CD14-positive monocyte (primary cell): ENCODE results near the gene YPEL3. TPM values are rescaled to one million over a fixed set of nuclear protein-coding genes. Genes with fewer than 3 reads are reported as not detected.

ENCODE experiments used
- DNase-seq, 3 donors: peaks; one replicate each; pipeline ENCODE4 v3.0.0-alpha.2; 2011 to 2022
- H2AFZ ChIP-seq: 2 replicates; pipeline ENCODE4 v1.6.0; 2012; ENCODE audit warnings: mild to moderate bottlenecking, low read depth, low read length, inconsistent platforms; ENCODE audit not compliant: insufficient read depth, poor library complexity, severe bottlenecking
- H3K27ac ChIP-seq, 2 donors: 1 replicate in 1 of 2; 2 replicates in 1 of 2; pipeline ENCODE4 v1.5.1; 2012 to 2013; ENCODE audit warnings: low read length in 2 of 2, control low read depth in 1 of 2, inconsistent platforms in 1 of 2, low read depth in 1 of 2, mild to moderate bottlenecking in 1 of 2
- H3K27me3 ChIP-seq, 2 donors: one replicate each; pipeline versions ENCODE4 v1.6.0 to v1.6.1; 2011 to 2013; ENCODE audit warnings: low read length in 2 of 2; ENCODE audit not compliant: control insufficient read depth in 2 of 2, insufficient read depth in 2 of 2
- H3K36me3 ChIP-seq, 2 donors: replicated peaks in 1 of 2; 1 replicate in 1 of 2; 2 replicates in 1 of 2; pipeline versions ENCODE4 v1.5.1 to v1.6.1; 2012 to 2013; ENCODE audit warnings: low read length in 2 of 2, control low read depth in 1 of 2, inconsistent platforms in 1 of 2, mild to moderate bottlenecking in 1 of 2; ENCODE audit not compliant: insufficient read depth in 2 of 2, control insufficient read depth in 1 of 2
- H3K4me1 ChIP-seq, 2 donors: 1 replicate in 1 of 2; 2 replicates in 1 of 2; pipeline versions ENCODE4 v1.5.1 to v1.6.1; 2012 to 2013; ENCODE audit warnings: low read length in 2 of 2, control low read depth in 1 of 2, inconsistent platforms in 1 of 2, mild to moderate bottlenecking in 1 of 2, moderate library complexity in 1 of 2; ENCODE audit not compliant: insufficient read depth in 2 of 2, control insufficient read depth in 1 of 2
- H3K4me2 ChIP-seq: replicated peaks from 2 replicates; pipeline ENCODE3; 2012; ENCODE audit warnings: low read length, moderate library complexity, mild to moderate bottlenecking; ENCODE audit not compliant: poor library complexity, severe bottlenecking; ENCODE audit errors: extremely low read depth
- H3K4me3 ChIP-seq, 3 experiments: fragments of 200-600 bp in 1 of 3; sonication (generic) in 1 of 3; replicated peaks in 1 of 3; 1 replicate in 2 of 3; 2 replicates in 1 of 3; pipeline ENCODE4 v1.5.1; 2011 to 2013; ENCODE audit warnings: low read length in 3 of 3, mild to moderate bottlenecking in 3 of 3, control low read depth in 2 of 3, low read depth in 2 of 3, inconsistent platforms in 1 of 3, moderate library complexity in 1 of 3
- H3K79me2 ChIP-seq: 2 replicates; pipeline ENCODE4 v1.6.0; 2012; ENCODE audit warnings: mild to moderate bottlenecking, control low read depth, inconsistent platforms, low read length, moderate library complexity; ENCODE audit not compliant: insufficient read depth
- H3K9ac ChIP-seq: 2 replicates; pipeline ENCODE4 v1.6.0; 2017; ENCODE audit warnings: low read length, mild to moderate bottlenecking; ENCODE audit not compliant: insufficient read depth, poor library complexity, severe bottlenecking
- H3K9me3 ChIP-seq, 2 donors: replicated peaks in 1 of 2; 1 replicate in 1 of 2; 2 replicates in 1 of 2; pipeline versions ENCODE4 v1.5.1 to v1.6.1; 2012 to 2013; ENCODE audit warnings: low read length in 2 of 2, control low read depth in 1 of 2; ENCODE audit not compliant: control insufficient read depth in 1 of 2, insufficient read depth in 1 of 2
- H4K20me1 ChIP-seq: 2 replicates; pipeline ENCODE4 v1.6.0; 2012; ENCODE audit warnings: mild to moderate bottlenecking, low read length, control low read depth, moderate library complexity; ENCODE audit not compliant: insufficient read depth
- H3K27ac Mint-ChIP-seq, 7 donors: one replicate each; pipeline ENCODE4 v1.8.0; 2020; ENCODE audit warnings: mild to moderate bottlenecking in 7 of 7, mixed read lengths in 7 of 7, moderate library complexity in 6 of 7, inconsistent platforms in 2 of 7
- H3K27me3 Mint-ChIP-seq, 3 donors: one replicate each; pipeline ENCODE4 v1.8.0; 2021 to 2022; ENCODE audit warnings: low read depth in 3 of 3, mild to moderate bottlenecking in 3 of 3, mixed read lengths in 3 of 3, moderate library complexity in 3 of 3, inconsistent platforms in 1 of 3
- H3K36me3 Mint-ChIP-seq, 2 donors: one replicate each; pipeline ENCODE4 v1.8.0; 2020; ENCODE audit warnings: mixed read lengths in 2 of 2, inconsistent platforms in 1 of 2, mild to moderate bottlenecking in 1 of 2
- H3K4me1 Mint-ChIP-seq: one replicate; pipeline ENCODE4 v1.8.0; 2020; ENCODE audit warnings: mild to moderate bottlenecking, mixed read lengths
- H3K4me3 Mint-ChIP-seq, 2 donors: one replicate each; pipeline ENCODE4 v1.8.0; 2020; ENCODE audit warnings: mild to moderate bottlenecking in 2 of 2, mixed read lengths in 2 of 2, moderate library complexity in 1 of 2
- H3K9me3 Mint-ChIP-seq, 7 donors: one replicate each; pipeline ENCODE4 v1.8.0; 2020 to 2022; ENCODE audit warnings: mixed read lengths in 7 of 7, mild to moderate bottlenecking in 6 of 7, moderate library complexity in 6 of 7, inconsistent platforms in 2 of 7
- WGBS: methylation state at CpG from one replicate; pipeline ENCODE4 v1.1.5; 2013; ENCODE audit warnings: missing lambda C conversion rate; ENCODE audit not compliant: insufficient coverage; 5-methylcytosine and 5-hydroxymethylcytosine counted together
- intact Hi-C, 2 donors: fragments of 100-400 bp; cut with micrococcal nuclease; formaldehyde crosslinking; loops; one replicate each; pipeline versions ENCODE4 v1.15.0 to v1.15.1; 2023
- polyA plus RNA-seq, 3 donors: library from polyadenylated mRNA; depleted of rRNA in 1 of 3; unstranded in 2 of 3; stranded (reverse) in 1 of 3; fragments of 300-500 nt in 2 of 3; fragments of >200 nt in 1 of 3; fragmentation: Illumina TruSeq in 2 of 3; gene quantifications; 1 replicate in 2 of 3; 2 replicates in 1 of 3; pipeline ENCODE4 v1.2.3, GENCODE V29; 2012 to 2021
- TF ChIP-seq, protein P1 (sequence below): fragments of 200-600 bp; IDR thresholded peaks from one replicate; pipeline ENCODE4 v1.8.0; 2022; ENCODE audit warnings: antibody characterized with exemption, mild to moderate bottlenecking

Gene YPEL3
- polyA plus RNA-seq, 3 donors: 182 to 283 (median 235) TPM

DNA sequence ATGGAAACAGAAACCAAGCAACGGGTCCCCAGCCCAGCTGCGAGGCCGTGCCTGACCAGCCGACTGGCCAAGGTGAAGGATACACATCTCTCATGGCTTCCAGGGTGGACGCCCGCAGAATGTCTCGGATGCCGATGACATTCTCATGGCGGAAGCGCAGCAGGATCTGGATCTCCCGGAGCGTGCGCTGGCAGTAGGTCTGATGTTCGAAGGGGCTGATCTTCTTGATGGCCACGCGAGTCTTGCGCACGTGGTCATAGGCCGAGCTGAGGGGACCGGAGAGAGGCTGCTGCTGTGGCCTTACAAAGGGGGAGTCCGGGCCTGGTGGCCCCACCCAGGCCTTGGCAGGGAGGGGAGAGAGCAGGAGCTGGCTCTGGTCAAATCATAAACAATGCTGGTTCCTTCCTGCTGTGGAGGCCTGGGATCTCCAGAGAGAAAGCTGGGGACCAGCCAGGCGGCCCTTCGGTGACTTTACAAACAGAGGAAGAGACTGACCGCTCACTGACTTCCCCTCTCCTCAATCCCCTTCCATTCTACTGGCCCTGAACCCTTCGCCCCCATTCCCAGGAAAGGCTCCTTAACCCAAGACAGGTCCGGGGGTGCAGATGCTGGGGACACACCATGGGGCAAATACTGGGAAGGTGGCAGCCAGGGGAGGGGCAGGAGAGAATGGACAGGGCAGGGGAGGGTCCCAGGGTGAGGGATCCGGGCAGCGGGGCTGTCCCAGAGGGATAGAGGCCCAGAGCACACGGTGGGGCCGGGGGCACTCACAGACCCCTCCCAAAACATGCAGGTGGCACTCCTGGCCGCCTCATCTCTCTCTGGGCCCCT, 25.9 kb upstream of the YPEL3 start:
- H3K9me3 ChIP-seq: no peaks in the 10 kb centered on the region
- Mint-ChIP-seq H3K36me3 (peaks cover 29 to 43% of the 10 kb centered on the region in 2 donors), H3K9me3 (no peaks in the 10 kb centered on the region), H3K27ac (peak overlapping the region; percentile 34 to 93 (median 80)), H3K4me1 (peaks cover 24% of the 10 kb centered on the region), H3K4me3 (peak overlapping the region; percentile 91 to 96), H3K27me3 (peaks cover 0 to 4% (median 0%) of the 10 kb centered on the region in 3 donors)
- TF ChIP-seq, protein P1, sequence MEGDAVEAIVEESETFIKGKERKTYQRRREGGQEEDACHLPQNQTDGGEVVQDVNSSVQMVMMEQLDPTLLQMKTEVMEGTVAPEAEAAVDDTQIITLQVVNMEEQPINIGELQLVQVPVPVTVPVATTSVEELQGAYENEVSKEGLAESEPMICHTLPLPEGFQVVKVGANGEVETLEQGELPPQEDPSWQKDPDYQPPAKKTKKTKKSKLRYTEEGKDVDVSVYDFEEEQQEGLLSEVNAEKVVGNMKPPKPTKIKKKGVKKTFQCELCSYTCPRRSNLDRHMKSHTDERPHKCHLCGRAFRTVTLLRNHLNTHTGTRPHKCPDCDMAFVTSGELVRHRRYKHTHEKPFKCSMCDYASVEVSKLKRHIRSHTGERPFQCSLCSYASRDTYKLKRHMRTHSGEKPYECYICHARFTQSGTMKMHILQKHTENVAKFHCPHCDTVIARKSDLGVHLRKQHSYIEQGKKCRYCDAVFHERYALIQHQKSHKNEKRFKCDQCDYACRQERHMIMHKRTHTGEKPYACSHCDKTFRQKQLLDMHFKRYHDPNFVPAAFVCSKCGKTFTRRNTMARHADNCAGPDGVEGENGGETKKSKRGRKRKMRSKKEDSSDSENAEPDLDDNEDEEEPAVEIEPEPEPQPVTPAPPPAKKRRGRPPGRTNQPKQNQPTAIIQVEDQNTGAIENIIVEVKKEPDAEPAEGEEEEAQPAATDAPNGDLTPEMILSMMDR: no peak
- peak overlapping the region; percentile 76 to 91 (median 80) for H3K4me3 ChIP-seq
- H3K27me3 ChIP-seq: no peaks in the 10 kb centered on the region
- intact Hi-C loops: loop anchor here (2.0 to 5.0 kb wide), 2 partner anchors 29 to 55 kb away; partner anchors contain the start of gene ALDOA (in 2 of the 2)
- peaks cover 17 to 31% of the 10 kb centered on the region in 2 donors for H3K36me3 ChIP-seq
- peak overlapping the region; percentile 38 to 66 for H3K27ac ChIP-seq
- peak overlapping the region; percentile 93 for H2AFZ ChIP-seq
- peaks cover 28 to 29% of the 10 kb centered on the region in 2 donors for H3K4me1 ChIP-seq
- H3K4me2 ChIP-seq: peak overlapping the region; percentile 97
- peak in 1 of 3 donors; percentile 10 for DNase-seq
- H3K79me2 ChIP-seq: peaks cover 14% of the 10 kb centered on the region
- 84% methylated on average over 22 of the region's 31 CpGs for WGBS
- H3K9ac ChIP-seq: peak overlapping the region; percentile 65
- no peaks in the 10 kb centered on the region for H4K20me1 ChIP-seq

DNA sequence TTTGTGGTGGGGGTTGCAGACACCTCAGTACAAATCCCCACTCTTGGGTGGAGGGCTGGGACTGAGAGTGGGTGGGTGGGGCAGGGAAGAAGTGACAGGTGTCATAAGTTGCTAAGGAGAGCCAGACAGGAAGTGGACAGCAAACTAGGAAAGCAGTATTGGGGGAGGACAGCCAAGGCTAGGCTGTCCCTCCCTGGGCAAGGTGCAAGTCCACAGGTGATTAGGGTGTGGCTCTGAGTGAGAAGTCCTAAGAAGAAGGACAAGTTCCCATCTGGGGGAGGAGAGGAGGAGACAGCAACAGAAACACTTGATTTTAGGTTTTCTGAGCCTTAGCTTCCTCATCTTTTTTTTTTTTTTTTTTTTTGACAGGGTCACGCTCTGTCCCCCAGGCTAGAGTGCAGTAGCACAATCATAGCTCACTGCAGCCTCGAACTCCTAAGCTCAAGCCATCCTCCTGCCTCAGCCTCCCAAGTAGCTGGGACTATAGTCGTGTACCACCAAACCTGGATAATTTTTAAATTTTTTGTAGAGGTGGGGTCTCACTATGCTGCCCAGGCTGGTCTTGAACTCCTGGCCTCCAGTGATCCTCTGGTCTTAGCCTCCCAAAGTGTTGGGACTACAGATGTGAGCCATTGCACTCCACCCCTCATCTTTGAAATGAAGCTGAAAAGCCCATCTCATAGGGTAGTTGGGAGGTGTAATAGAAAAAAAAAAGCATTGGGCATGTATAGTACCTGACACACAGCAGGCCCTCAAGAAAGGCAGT, 24.5 kb upstream of the YPEL3 start:
- Histone ChIP-seq H3K27ac (no peak overlapping the region), H4K20me1 (no peaks in the 10 kb centered on the region), H3K79me2 (peaks cover 14% of the 10 kb centered on the region), H3K4me1 (peaks cover 28 to 29% of the 10 kb centered on the region in 2 donors), H3K9ac (no peak overlapping the region), H2AFZ (no peak overlapping the region), H3K9me3 (no peaks in the 10 kb centered on the region), H3K4me3 (no peak overlapping the region), H3K36me3 (peaks cover 25 to 43% of the 10 kb centered on the region in 2 donors), H3K27me3 (no peaks in the 10 kb centered on the region), H3K4me2 (no peak overlapping the region)
- Mint-ChIP-seq H3K27me3 (peaks cover 0 to 4% (median 0%) of the 10 kb centered on the region in 3 donors), H3K9me3 (no peaks in the 10 kb centered on the region), H3K4me3 (peak overlapping the region in 1 of 2 donors; percentile 39), H3K36me3 (peaks cover 31 to 57% of the 10 kb centered on the region in 2 donors), H3K4me1 (peaks cover 24% of the 10 kb centered on the region), H3K27ac (peak overlapping the region in 2 of 7 donors; percentile 54 to 55)
- TF ChIP-seq, protein P1: no peak
- no CpG with 5 or more reads among the region's 3 CpGs for WGBS
- intact Hi-C loops: loop anchor here (5.0 kb wide), 1 partner anchor 53 kb away; the partner anchor contains the start of gene ALDOA (in 2 of the 2)
- no peak for DNase-seq
